MM.1S (cell line): ENCODE results near the gene PLA2G2D.

Experiments used
- DNase-seq: peaks from one replicate; pipeline ENCODE4 v3.0.0-alpha.2; 2015
- H2AFZ ChIP-seq: fragments of 300-600 bp; sonication (generic); 2 replicates; pipeline ENCODE4 v1.6.0; 2016; ENCODE audit warnings: antibody characterized with exemption, low read length
- H3F3A ChIP-seq: fragments of 300-600 bp; sonication (generic); 2 replicates; pipeline ENCODE4 v1.6.1; 2016; ENCODE audit warnings: mild to moderate bottlenecking, antibody characterized with exemption, low read length, moderate library complexity, mixed read lengths; ENCODE audit not compliant: insufficient read depth
- H3K27ac ChIP-seq: fragments of 300-600 bp; sonication (generic); 2 replicates; pipeline ENCODE4 v1.5.1; 2016; ENCODE audit warnings: mild to moderate bottlenecking, low read length
- H3K27me3 ChIP-seq: fragments of 300-600 bp; sonication (generic); replicated peaks from 2 replicates; pipeline ENCODE4 v1.6.0; 2016; ENCODE audit warnings: low read length; ENCODE audit not compliant: insufficient read depth
- H3K36me3 ChIP-seq: fragments of 300-600 bp; sonication (generic); replicated peaks from 2 replicates; pipeline ENCODE4 v1.6.1; 2016; ENCODE audit warnings: mild to moderate bottlenecking, low read length, mixed read lengths; ENCODE audit not compliant: insufficient read depth
- H3K4me1 ChIP-seq: fragments of 300-600 bp; sonication (generic); 2 replicates; pipeline ENCODE4 v1.6.1; 2016; ENCODE audit warnings: low read length, mixed read lengths
- H3K4me2 ChIP-seq: fragments of 300-600 bp; sonication (generic); 2 replicates; pipeline ENCODE4 v1.6.0; 2016; ENCODE audit warnings: low read depth, low read length
- H3K4me3 ChIP-seq: fragments of 300-600 bp; sonication (generic); 2 replicates; pipeline ENCODE4 v1.5.1; 2016; ENCODE audit warnings: low read length, mixed read lengths
- H3K79me2 ChIP-seq: fragments of 300-600 bp; sonication (generic); 2 replicates; pipeline ENCODE4 v1.6.1; 2016; ENCODE audit warnings: mixed run types, low read length, mixed read lengths
- H3K9ac ChIP-seq: fragments of 300-600 bp; sonication (generic); 2 replicates; pipeline ENCODE4 v1.6.1; 2016; ENCODE audit warnings: low read length, mixed read lengths
- H3K9me2 ChIP-seq: fragments of 300-600 bp; sonication (generic); replicated peaks from 2 replicates; pipeline ENCODE4 v1.6.1; 2016; ENCODE audit warnings: mild to moderate bottlenecking, low read length, mixed read lengths; ENCODE audit not compliant: insufficient read depth
- H3K9me3 ChIP-seq: fragments of 300-600 bp; sonication (generic); replicated peaks from 2 replicates; pipeline ENCODE4 v1.6.1; 2016; ENCODE audit warnings: mild to moderate bottlenecking, low read length, mixed read lengths; ENCODE audit not compliant: insufficient read depth
- H4K20me1 ChIP-seq: fragments of 300-600 bp; sonication (generic); 2 replicates; pipeline ENCODE4 v1.6.1; 2016; ENCODE audit warnings: mild to moderate bottlenecking, low read length, moderate library complexity, mixed read lengths; ENCODE audit not compliant: insufficient read depth
- CTCF ChIP-seq: fragments of 300-600 bp; sonication (generic); IDR thresholded peaks from 2 replicates; pipeline ENCODE4 v1.5.1; 2016; ENCODE audit warnings: antibody characterized with exemption, low read length, mixed read lengths
- EZH2 ChIP-seq: fragments of 300-600 bp; sonication (generic); optimal IDR thresholded peaks from 2 replicates; pipeline ENCODE3; 2017; ENCODE audit warnings: low read depth, mild to moderate bottlenecking, antibody characterized with exemption, low read length, mixed read lengths
- EZH2phosphoT487 ChIP-seq: fragments of 300-600 bp; sonication (generic); IDR thresholded peaks from 2 replicates; pipeline ENCODE4 v1.6.1; 2018; ENCODE audit warnings: antibody characterized with exemption, low read length

The PLA2G2D gene

GRCh38 chr1:20117236-20117635 lies 2.1 kb downstream of the PLA2G2D start:
- DNase-seq, result no peak
- Histone ChIP-seq H3K36me3 (no peaks in the 10 kb centered on the region), H3K4me3 (no peak overlapping the region), H3K9me3 (no peaks in the 10 kb centered on the region), H4K20me1 (no peaks in the 10 kb centered on the region), H3K27ac (no peak overlapping the region), H3F3A (no peaks in the 10 kb centered on the region), H3K27me3 (peaks cover 13% of the 10 kb centered on the region), H3K79me2 (no peaks in the 10 kb centered on the region), H3K9me2 (no peaks in the 10 kb centered on the region), H3K4me1 (no peaks in the 10 kb centered on the region), H3K4me2 (no peak overlapping the region), H2AFZ (no peak overlapping the region), H3K9ac (no peak overlapping the region)
- no peak for TF ChIP-seq EZH2phosphoT487
- no peak for TF ChIP-seq CTCF
- TF ChIP-seq EZH2, result no peak

GRCh38 chr1:20115916-20116315 lies 3.4 kb downstream of the PLA2G2D start:
- TF ChIP-seq EZH2 (no peak), CTCF (no peak), EZH2phosphoT487 (no peak)

GRCh38 chr1:20115479-20115878 lies 3.9 kb downstream of the PLA2G2D start:
- no peaks in the 10 kb centered on the region for H3K36me3 ChIP-seq
- no peak overlapping the region for H2AFZ ChIP-seq
- no peaks in the 10 kb centered on the region for H3K9me2 ChIP-seq
- H3K27me3 ChIP-seq, result no peaks in the 10 kb centered on the region
- DNase-seq, result no peak
- no peak overlapping the region for H3K4me2 ChIP-seq
- TF ChIP-seq EZH2phosphoT487, result no peak
- no peak for TF ChIP-seq EZH2
- H3K9me3 ChIP-seq, result no peaks in the 10 kb centered on the region
- H3K9ac ChIP-seq, result no peak overlapping the region
- H3K79me2 ChIP-seq, result no peaks in the 10 kb centered on the region
- H4K20me1 ChIP-seq, result no peaks in the 10 kb centered on the region
- H3K4me1 ChIP-seq, result no peaks in the 10 kb centered on the region
- no peak overlapping the region for H3K4me3 ChIP-seq
- H3F3A ChIP-seq, result no peaks in the 10 kb centered on the region
- H3K27ac ChIP-seq, result no peak overlapping the region

More at GRCh38 chr1:20115916-20116315, 3.4 kb downstream of the PLA2G2D start:
- Histone ChIP-seq H3K4me1 (no peaks in the 10 kb centered on the region), H3K9me2 (no peaks in the 10 kb centered on the region), H3K9me3 (no peaks in the 10 kb centered on the region), H3F3A (no peaks in the 10 kb centered on the region), H3K27ac (no peak overlapping the region), H3K4me2 (no peak overlapping the region), H3K4me3 (no peak overlapping the region), H3K9ac (no peak overlapping the region), H4K20me1 (no peaks in the 10 kb centered on the region), H2AFZ (no peak overlapping the region), H3K79me2 (no peaks in the 10 kb centered on the region), H3K36me3 (no peaks in the 10 kb centered on the region), H3K27me3 (peaks cover 4% of the 10 kb centered on the region)
- DNase-seq, result no peak

GRCh38 chr1:20114021-20114648 lies 5.2 kb downstream of the PLA2G2D start:
- TF ChIP-seq EZH2, result no peak
- no peak for TF ChIP-seq EZH2phosphoT487
- TF ChIP-seq CTCF, result no peak
- Histone ChIP-seq H3F3A (no peaks in the 10 kb centered on the region), H3K9me2 (no peaks in the 10 kb centered on the region), H2AFZ (no peak overlapping the region), H3K9me3 (no peaks in the 10 kb centered on the region), H4K20me1 (no peaks in the 10 kb centered on the region), H3K4me1 (peaks cover 7% of the 10 kb centered on the region; the same call in 1 of the 2 replicates), H3K27ac (no peak overlapping the region), H3K4me3 (no peak overlapping the region), H3K36me3 (no peaks in the 10 kb centered on the region), H3K27me3 (no peaks in the 10 kb centered on the region), H3K9ac (no peak overlapping the region), H3K4me2 (no peak overlapping the region), H3K79me2 (no peaks in the 10 kb centered on the region)
- DNase-seq, result no peak
